Nephron progenitor cell (in vitro differentiated cells): ENCODE data around the gene SKIC8.

Experiments used
- DNase-seq: peaks from one replicate; pipeline ENCODE4 v3.0.0; 2021
- H3K27ac Mint-ChIP-seq: 2 replicates; pipeline ENCODE4 v1.8.0; 2021; ENCODE audit warnings: mild to moderate bottlenecking, moderate library complexity, mixed read lengths
- H3K27me3 Mint-ChIP-seq: 2 replicates; pipeline ENCODE4 v1.8.0; 2021; ENCODE audit warnings: mild to moderate bottlenecking, low read depth, mixed read lengths; ENCODE audit not compliant: poor library complexity
- H3K36me3 Mint-ChIP-seq: 2 replicates; pipeline ENCODE4 v1.8.0; 2021; ENCODE audit warnings: low read depth, mixed read lengths
- H3K4me1 Mint-ChIP-seq: 2 replicates; pipeline ENCODE4 v1.8.0; 2021; ENCODE audit warnings: mixed read lengths
- H3K4me3 Mint-ChIP-seq: 2 replicates; pipeline ENCODE4 v1.8.0; 2021; ENCODE audit warnings: mild to moderate bottlenecking, moderate library complexity, mixed read lengths
- H3K9me3 Mint-ChIP-seq: 2 replicates; pipeline ENCODE4 v1.8.0; 2021; ENCODE audit warnings: mild to moderate bottlenecking, moderate library complexity, mixed read lengths
- CTCF ChIP-seq: fragments of 200-600 bp; sonication (generic); IDR thresholded peaks from 2 replicates; pipeline ENCODE4 v1.5.0; 2021; ENCODE audit warnings: antibody characterized with exemption

The SKIC8 gene

DNA sequence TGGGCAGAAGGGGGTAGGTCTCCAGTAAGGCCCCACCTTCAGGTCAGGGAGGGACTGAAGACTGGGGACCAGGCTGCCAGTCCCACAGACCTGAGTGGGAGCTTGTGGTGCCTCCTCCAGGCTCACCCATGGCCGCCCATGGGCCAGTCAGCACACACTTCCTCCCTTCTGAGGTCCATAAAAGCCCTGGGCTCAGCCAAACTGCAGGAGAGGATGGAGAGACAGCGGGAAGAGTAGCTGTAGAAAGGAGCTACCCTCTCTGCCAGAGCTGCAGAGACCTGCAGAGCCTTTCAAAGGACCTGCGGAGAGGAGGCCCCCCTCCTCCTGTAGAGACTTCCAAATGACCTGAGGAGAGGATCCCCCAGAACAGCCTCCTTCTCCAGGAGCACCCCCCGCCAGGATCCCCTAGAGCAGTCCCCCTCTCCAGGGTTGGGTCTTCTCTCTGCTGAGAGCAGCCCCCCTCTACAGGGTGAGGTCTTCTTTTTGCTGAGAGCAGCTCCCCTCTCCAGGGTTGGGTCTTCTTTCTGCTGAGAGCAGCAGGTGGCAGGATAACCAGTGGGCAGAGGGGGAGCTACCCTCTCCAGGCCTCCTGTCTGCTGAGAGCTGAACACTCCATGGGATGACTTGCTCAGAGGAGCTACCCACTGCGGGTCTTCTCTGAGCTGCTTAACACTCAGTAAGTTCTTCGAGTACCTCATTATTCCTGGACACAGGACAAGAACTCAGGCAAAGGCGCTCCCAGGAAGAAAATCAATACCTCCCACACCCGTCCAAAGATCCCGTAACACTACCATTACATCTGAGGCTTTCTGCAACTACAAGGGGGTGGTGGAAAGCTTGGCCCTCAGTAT, 5.0 kb upstream of the SKIC8 start:
- H3K27ac Mint-ChIP-seq = no peak overlapping the region

DNA sequence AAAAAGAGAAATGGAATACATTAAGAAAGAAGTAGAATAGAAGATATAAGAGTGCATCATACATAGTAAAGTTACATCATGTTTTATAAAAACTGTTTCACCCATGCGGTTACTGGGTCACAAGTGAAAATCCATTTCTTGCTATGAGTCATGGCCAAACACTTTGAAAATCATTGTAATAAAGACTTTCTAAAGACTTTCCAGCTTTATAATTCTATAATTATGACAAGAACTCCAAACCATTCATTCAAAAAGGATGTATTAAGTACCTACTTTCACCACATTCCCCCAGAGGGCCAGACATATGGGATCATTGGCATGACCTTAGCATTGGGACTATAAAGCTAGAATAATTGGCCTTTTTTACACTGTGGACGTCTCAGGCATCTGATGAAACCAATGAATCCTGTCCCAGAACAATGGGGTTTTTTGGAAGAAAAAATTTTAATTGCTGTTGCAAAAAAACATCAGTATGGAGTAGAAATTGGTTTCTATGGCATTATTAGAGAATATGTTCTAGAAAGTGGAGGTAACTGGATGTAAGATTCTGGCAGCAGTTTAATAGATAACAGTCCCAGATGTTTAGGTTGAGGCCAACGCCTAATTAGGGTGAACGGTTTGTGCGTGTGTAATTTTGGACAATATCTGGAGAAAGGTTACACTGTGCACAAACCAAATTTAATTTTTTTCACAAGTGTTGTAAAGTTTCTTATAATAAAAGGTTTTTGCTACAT, 3.3 kb upstream of the SKIC8 start:
- no peak for TF ChIP-seq CTCF
- H3K9me3 Mint-ChIP-seq = no peaks in the 10 kb centered on the region
- H3K36me3 Mint-ChIP-seq = no peaks in the 10 kb centered on the region
- no peak overlapping the region for H3K27ac Mint-ChIP-seq
- DNase-seq = no peak
- peaks cover 29% of the 10 kb centered on the region for H3K4me1 Mint-ChIP-seq
- peaks cover 64% of the 10 kb centered on the region for H3K27me3 Mint-ChIP-seq
- no peak overlapping the region for H3K4me3 Mint-ChIP-seq

More for the DNA sequence above, 5.0 kb upstream of the SKIC8 start:
- H3K36me3 Mint-ChIP-seq = no peaks in the 10 kb centered on the region
- H3K9me3 Mint-ChIP-seq = no peaks in the 10 kb centered on the region
- H3K4me1 Mint-ChIP-seq = peaks cover 12% of the 10 kb centered on the region
- DNase-seq = no peak
- TF ChIP-seq CTCF = no peak
- no peak overlapping the region for H3K4me3 Mint-ChIP-seq
- peaks cover 80% of the 10 kb centered on the region for H3K27me3 Mint-ChIP-seq

GRCh38 chr15:78301828-78302227, 2.4 kb upstream of the SKIC8 start:
- DNase-seq = no peak
- Mint-ChIP-seq H3K4me3 (no peak overlapping the region), H3K36me3 (no peaks in the 10 kb centered on the region), H3K27ac (no peak overlapping the region), H3K9me3 (no peaks in the 10 kb centered on the region), H3K27me3 (peaks cover 62% of the 10 kb centered on the region), H3K4me1 (peaks cover 30% of the 10 kb centered on the region)
- TF ChIP-seq CTCF = no peak

DNA sequence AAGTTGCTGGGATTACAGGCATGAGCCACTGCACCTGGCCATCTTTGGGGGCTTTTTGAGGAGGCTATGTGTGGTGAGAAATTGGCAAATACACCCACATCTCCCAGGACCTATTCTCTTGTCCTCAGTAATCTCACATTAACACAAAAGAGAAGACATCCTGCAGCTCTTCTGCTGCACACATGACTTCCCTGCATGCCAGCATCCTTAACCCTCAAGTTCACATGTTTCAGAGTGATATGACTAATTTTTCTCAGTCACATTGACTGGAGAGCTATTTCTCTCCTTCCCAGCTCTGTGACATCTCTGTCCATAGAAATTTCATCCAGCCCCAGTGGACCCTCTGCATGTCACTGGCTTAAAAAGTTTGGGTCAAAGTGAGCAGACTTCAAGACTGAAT, 1.9 kb upstream of the SKIC8 start:
- peaks cover 30% of the 10 kb centered on the region for H3K4me1 Mint-ChIP-seq
- no peaks in the 10 kb centered on the region for H3K9me3 Mint-ChIP-seq
- TF ChIP-seq CTCF = no peak
- no peak for DNase-seq
- H3K27me3 Mint-ChIP-seq = peaks cover 57% of the 10 kb centered on the region
- peak overlapping the region; percentile 52 for H3K4me3 Mint-ChIP-seq
- H3K36me3 Mint-ChIP-seq = no peaks in the 10 kb centered on the region
- H3K27ac Mint-ChIP-seq = no peak overlapping the region

DNA sequence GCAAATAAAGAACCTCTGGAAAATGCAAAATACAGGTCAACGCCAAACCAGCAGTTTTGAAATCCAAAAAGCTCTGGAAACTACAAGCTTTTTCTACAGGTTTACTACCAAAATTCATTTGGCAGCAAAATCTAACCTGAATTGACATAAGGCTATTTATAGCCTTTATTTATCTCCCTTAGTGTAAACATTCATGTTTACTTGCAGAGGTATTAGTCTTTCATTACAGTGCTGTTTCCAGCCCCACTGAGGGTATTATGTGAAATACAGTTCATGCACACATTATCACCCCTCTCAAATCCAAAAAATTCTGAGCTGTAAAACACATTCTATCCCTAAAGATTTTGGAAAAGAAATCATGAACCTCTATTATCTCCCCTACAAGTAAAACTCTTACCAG, 7.2 kb downstream of the SKIC8 start:
- no peaks in the 10 kb centered on the region for H3K9me3 Mint-ChIP-seq
- H3K27me3 Mint-ChIP-seq = no peaks in the 10 kb centered on the region
- no peak overlapping the region for H3K4me3 Mint-ChIP-seq
- TF ChIP-seq CTCF = no peak
- H3K4me1 Mint-ChIP-seq = no peaks in the 10 kb centered on the region
- peaks cover 11% of the 10 kb centered on the region for H3K36me3 Mint-ChIP-seq
- no peak for DNase-seq
- H3K27ac Mint-ChIP-seq = no peak overlapping the region
